8988T (cell line): ENCODE measurements around the gene NUFIP1.
"Not testable (repeated sequence)": the region's sequence is repeated elsewhere in the genome, so short reads cannot be mapped to it uniquely, and the experiment has no call there.

Experiments
- DNase-seq: peaks from one replicate; pipeline ENCODE4 v3.0.0; 2011

Gene NUFIP1

GRCh38 chr13:44969551-44970484 lies 19.5 kb downstream of the NUFIP1 start:
- DNase-seq = no peak

- DNase-seq = no peak
These were observed 20.8 kb downstream of the NUFIP1 start for GRCh38 chr13:44968434-44968815.

- DNase-seq = no peak
These were observed 21.4 kb downstream of the NUFIP1 start for GRCh38 chr13:44967704-44968433.

- DNase-seq = no peak
These were observed 27.3 kb downstream of the NUFIP1 start for GRCh38 chr13:44961997-44962396.

GRCh38 chr13:44955406-44955805 lies 33.9 kb downstream of the NUFIP1 start:
- no peak for DNase-seq

- no peak for DNase-seq
These were observed 35.0 kb downstream of the NUFIP1 start for GRCh38 chr13:44954224-44954623.

- DNase-seq = no peak
These were observed 36.6 kb downstream of the NUFIP1 start for GRCh38 chr13:44952671-44953070.

- no peak for DNase-seq
These were observed 38.1 kb downstream of the NUFIP1 start for GRCh38 chr13:44951184-44951583.

- DNase-seq = not testable (repeated sequence)
These were observed 45.9 kb downstream of the NUFIP1 start for GRCh38 chr13:44943411-44943810.

- DNase-seq = no peak
These were observed 50.4 kb downstream of the NUFIP1 start for GRCh38 chr13:44938854-44939253.

- no peak for DNase-seq
These were observed 53.0 kb downstream of the NUFIP1 start for GRCh38 chr13:44936246-44936645.

GRCh38 chr13:44934724-44935123 lies 54.5 kb downstream of the NUFIP1 start:
- DNase-seq = no peak

GRCh38 chr13:44932850-44933251 lies 56.4 kb downstream of the NUFIP1 start:
- no peak for DNase-seq

GRCh38 chr13:44932171-44932849 lies 57.0 kb downstream of the NUFIP1 start:
- DNase-seq = no peak

GRCh38 chr13:44930963-44931623 lies 58.2 kb downstream of the NUFIP1 start:
- no peak for DNase-seq

- DNase-seq = no peak
These were observed 59.0 kb downstream of the NUFIP1 start for GRCh38 chr13:44930280-44930679.

- DNase-seq = no peak
These were observed 59.6 kb downstream of the NUFIP1 start for GRCh38 chr13:44929692-44930091.

GRCh38 chr13:44927968-44928367 lies 61.3 kb downstream of the NUFIP1 start:
- DNase-seq = no peak

- DNase-seq = no peak
These were observed 67.1 kb downstream of the NUFIP1 start for GRCh38 chr13:44921931-44922758.

- DNase-seq = no peak
These were observed 67.9 kb downstream of the NUFIP1 start for GRCh38 chr13:44921246-44921877.

- DNase-seq = no peak
These were observed 69.3 kb downstream of the NUFIP1 start for GRCh38 chr13:44920013-44920412.
